AG09309 (cell line): ENCODE measurements around the gene ENOX2.

ENCODE experiments used
- DNase-seq: peaks from one replicate; pipeline ENCODE4 v3.0.0-alpha.2; 2010; ENCODE audit warnings: low read depth
- H3K4me3 ChIP-seq: 2 replicates; pipeline ENCODE4 v1.5.1; 2011; ENCODE audit warnings: mild to moderate bottlenecking, low read depth, low read length, moderate library complexity; ENCODE audit not compliant: control insufficient read depth
- TF ChIP-seq, protein P1 (sequence below): IDR thresholded peaks from 2 replicates; pipeline ENCODE4 v1.5.1; 2011; ENCODE audit warnings: mild to moderate bottlenecking, low read depth, low read length, inconsistent platforms; ENCODE audit not compliant: insufficient read depth, control insufficient read depth; ENCODE audit errors: missing control alignments

Gene ENOX2

DNA sequence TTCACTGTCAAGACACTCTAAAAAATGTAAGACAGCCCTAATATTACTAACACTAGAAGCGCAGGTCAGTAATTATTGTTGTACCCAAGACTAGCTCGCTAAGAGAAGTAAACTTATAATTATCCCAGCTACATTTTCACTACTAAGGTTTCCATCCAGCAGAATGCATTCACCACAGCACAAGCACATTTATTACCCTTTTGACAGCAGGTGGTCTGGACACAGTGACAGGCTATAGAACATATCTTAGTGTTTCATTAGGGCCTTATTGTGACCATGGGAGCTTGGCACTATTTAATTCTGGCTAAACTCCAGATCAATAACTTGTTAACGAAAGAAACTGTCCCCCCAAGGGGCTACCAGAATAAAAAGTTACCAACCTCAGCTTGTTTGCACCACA lies 237.7 kb downstream of the ENOX2 start:
- DNase-seq = no peak
- H3K4me3 ChIP-seq = no peak overlapping the region
- TF ChIP-seq, protein P1, sequence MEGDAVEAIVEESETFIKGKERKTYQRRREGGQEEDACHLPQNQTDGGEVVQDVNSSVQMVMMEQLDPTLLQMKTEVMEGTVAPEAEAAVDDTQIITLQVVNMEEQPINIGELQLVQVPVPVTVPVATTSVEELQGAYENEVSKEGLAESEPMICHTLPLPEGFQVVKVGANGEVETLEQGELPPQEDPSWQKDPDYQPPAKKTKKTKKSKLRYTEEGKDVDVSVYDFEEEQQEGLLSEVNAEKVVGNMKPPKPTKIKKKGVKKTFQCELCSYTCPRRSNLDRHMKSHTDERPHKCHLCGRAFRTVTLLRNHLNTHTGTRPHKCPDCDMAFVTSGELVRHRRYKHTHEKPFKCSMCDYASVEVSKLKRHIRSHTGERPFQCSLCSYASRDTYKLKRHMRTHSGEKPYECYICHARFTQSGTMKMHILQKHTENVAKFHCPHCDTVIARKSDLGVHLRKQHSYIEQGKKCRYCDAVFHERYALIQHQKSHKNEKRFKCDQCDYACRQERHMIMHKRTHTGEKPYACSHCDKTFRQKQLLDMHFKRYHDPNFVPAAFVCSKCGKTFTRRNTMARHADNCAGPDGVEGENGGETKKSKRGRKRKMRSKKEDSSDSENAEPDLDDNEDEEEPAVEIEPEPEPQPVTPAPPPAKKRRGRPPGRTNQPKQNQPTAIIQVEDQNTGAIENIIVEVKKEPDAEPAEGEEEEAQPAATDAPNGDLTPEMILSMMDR = no peak

DNA sequence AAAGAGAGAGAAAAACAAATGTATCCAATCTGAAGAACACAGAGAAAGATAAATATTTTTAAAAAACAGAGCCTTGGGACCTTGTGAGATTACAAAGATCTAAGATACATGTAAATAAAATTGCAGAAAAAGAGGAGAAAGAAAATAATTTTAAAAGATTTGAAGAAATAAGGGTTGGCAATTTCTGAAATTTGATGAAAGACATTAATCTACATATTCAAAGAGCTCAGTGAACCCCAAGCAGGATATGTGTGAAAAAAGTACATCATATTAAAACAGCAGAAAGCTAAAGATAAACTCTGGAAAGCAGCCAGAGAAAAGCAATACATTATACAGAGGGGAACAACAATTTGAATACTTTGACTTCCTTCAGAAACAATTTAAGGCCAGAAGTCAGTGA lies 244.7 kb downstream of the ENOX2 start:
- TF ChIP-seq, protein P1 = no peak
- no peak for DNase-seq

DNA sequence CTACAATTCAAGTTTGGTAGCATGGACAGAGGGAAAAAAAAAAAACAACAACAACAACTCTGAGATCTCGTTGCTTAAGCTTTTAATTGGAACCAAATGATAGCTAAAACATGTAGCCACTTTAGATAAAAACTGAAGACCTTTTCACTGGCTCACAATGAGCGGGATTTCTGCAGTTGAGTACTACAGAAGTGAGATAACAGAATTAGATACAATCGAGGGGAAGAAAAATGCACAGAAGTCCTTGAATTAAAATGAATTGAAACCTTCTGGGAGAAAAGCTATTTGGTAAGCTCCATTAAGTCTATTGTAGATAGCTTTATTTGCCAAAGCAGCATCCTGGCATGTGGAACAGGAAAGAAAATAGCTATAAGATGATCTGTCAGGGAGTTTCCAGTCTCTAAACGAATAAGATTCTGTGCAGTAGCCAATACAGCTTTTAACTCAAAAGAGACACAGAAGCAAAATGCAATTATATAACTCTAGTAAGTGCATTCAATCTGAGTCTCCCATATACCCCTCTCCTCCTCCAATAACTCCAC lies 248.5 kb downstream of the ENOX2 start:
- no peak overlapping the region for H3K4me3 ChIP-seq
- no peak for DNase-seq

More for the DNA sequence above, 244.7 kb downstream of the ENOX2 start:
- no peak overlapping the region for H3K4me3 ChIP-seq

DNA sequence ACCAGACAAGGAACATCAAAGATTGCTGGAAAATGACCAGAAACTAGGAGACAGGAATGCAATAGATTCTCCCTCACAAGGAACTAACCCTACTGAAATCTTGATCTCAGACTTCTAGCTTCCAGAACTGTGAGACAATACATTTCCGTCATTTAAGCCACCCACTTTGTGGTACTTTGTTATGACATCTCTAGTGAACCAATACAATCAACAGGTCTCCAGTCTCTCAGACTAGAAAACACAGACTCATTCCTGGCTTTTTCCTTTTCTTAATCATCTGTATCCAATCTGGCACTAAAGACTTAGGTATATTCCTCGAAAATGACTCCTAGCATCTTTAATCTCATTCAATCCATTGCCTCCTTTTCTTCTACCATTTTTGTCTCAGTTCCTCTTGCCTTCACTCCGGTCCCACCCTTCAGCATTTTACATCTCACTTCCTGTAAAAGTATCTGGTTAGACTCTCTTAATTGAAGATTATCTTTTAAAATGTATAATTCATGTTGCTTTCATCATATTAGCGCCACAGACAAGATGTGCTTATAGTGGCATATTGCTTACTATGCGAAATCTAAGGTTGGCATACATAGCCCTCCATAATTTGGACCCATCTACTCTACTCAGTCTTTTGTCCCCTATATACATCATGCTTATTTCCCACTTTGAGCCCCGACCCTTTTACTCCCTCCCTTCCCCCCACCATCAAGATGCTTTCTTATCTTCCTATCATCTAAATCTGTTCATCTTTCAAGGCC lies 250.0 kb downstream of the ENOX2 start:
- no peak for DNase-seq
- TF ChIP-seq, protein P1 = no peak

More for the DNA sequence above, 248.5 kb downstream of the ENOX2 start:
- TF ChIP-seq, protein P1 = no peak

DNA sequence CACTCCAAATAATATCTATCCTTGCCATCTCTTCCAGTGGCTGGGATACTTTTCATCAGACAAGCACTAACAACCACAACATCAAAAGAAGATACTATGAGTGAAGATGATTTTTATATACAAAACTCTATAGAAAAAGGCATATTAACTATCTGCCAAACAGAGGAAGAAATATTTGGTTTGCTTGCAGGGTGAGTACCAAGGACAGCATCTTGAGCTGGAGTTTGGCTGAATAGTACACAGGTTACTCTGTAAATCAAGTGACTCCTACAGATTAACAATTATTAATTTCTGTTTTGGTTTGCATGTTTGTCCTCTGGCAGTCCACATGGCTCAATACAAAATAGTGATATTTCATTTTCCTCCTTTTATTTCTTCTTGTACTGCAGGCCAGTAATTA lies 253.3 kb downstream of the ENOX2 start:
- no peak overlapping the region for H3K4me3 ChIP-seq
- TF ChIP-seq, protein P1 = no peak
- DNase-seq = no peak

More for the DNA sequence above, 250.0 kb downstream of the ENOX2 start:
- H3K4me3 ChIP-seq = no peak overlapping the region

DNA sequence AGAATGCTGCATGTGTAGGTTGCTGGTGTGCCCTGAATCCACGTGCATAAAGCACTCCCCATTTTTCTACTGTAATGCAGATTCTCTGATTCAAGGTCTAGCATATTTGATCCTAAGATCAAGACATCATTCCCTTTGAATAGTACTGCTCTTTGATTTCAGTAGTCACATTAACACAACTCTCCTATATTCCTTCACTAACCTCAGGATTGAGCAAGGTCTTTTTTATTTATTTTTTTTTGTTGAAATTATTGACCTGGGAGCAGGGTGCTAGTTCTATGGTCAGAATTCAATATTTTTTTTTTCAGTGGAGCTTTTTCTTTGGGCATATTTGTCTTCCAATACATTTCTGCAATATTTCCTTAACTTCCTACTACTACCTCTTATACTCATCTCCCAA lies 255.5 kb downstream of the ENOX2 start:
- H3K4me3 ChIP-seq = no peak overlapping the region
- TF ChIP-seq, protein P1 = no peak
- DNase-seq = no peak
